Type B pancreatic cell (in vitro differentiated cells): ENCODE data around the gene GATB. TPM values are rescaled to one million over a fixed set of nuclear protein-coding genes. Genes with fewer than 3 reads are reported as not detected.

ENCODE experiments used
- DNase-seq: peaks from one replicate; pipeline ENCODE4 v3.0.0; 2021; ENCODE audit warnings: mixed read lengths; ENCODE audit not compliant: unreplicated experiment; ENCODE audit errors: extremely low spot score
- H3K27ac Mint-ChIP-seq: 2 replicates; pipeline ENCODE4 v1.8.0; 2021; ENCODE audit warnings: mild to moderate bottlenecking, mixed read lengths
- H3K27me3 Mint-ChIP-seq: 2 replicates; pipeline ENCODE4 v1.8.0; 2021; ENCODE audit warnings: mixed read lengths
- H3K36me3 Mint-ChIP-seq: 2 replicates; pipeline ENCODE4 v1.8.0; 2021; ENCODE audit warnings: mixed read lengths
- H3K4me1 Mint-ChIP-seq: one replicate; pipeline ENCODE4 v1.8.0; 2021; ENCODE audit warnings: mixed read lengths; ENCODE audit not compliant: unreplicated experiment
- H3K4me3 Mint-ChIP-seq: 2 replicates; pipeline ENCODE4 v1.8.0; 2021; ENCODE audit warnings: mild to moderate bottlenecking, mixed read lengths
- H3K9me3 Mint-ChIP-seq: 2 replicates; pipeline ENCODE4 v1.8.0; 2021; ENCODE audit warnings: mixed read lengths
- total RNA-seq: library from RNA; stranded (reverse); gene quantifications from 2 replicates; pipeline ENCODE4 v1.2.1, GENCODE V29; 2021; ENCODE audit warnings: low replicate concordance
- TF ChIP-seq, protein P1 (sequence below): fragments of 200-600 bp; sonication (generic); conservative IDR thresholded peaks from 2 replicates; pipeline ENCODE4 v1.5.0; 2021; ENCODE audit warnings: antibody characterized with exemption, mild to moderate bottlenecking

Gene GATB
- total RNA-seq, 1 donor from 2014 or later = 22.9 TPM

DNA sequence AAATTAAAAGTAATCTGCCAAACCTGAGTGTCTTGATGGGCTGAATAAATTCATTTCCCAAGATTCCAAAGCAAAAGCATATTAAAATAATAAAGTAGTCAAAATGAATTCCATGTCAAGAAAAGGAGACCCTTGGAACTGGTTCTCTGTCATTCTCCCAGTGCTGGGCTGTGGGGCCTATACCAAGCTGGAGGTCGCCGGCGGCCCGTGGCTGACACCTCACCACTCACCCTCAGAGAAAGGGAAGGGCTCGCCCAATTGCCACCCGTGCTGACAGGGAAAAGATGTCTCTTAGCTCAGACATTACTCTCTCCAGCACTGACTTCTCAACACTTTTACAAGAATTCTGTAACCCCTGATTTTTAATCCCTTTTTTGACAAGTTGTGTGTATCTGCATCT, 51.7 kb downstream of the GATB start:
- H3K4me3 Mint-ChIP-seq = no peak overlapping the region
- H3K27ac Mint-ChIP-seq = no peak overlapping the region
- H3K9me3 Mint-ChIP-seq = no peaks in the 10 kb centered on the region
- TF ChIP-seq, protein P1, sequence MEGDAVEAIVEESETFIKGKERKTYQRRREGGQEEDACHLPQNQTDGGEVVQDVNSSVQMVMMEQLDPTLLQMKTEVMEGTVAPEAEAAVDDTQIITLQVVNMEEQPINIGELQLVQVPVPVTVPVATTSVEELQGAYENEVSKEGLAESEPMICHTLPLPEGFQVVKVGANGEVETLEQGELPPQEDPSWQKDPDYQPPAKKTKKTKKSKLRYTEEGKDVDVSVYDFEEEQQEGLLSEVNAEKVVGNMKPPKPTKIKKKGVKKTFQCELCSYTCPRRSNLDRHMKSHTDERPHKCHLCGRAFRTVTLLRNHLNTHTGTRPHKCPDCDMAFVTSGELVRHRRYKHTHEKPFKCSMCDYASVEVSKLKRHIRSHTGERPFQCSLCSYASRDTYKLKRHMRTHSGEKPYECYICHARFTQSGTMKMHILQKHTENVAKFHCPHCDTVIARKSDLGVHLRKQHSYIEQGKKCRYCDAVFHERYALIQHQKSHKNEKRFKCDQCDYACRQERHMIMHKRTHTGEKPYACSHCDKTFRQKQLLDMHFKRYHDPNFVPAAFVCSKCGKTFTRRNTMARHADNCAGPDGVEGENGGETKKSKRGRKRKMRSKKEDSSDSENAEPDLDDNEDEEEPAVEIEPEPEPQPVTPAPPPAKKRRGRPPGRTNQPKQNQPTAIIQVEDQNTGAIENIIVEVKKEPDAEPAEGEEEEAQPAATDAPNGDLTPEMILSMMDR = no peak
- no peak for DNase-seq
- peaks cover 5% of the 10 kb centered on the region for H3K4me1 Mint-ChIP-seq
- no peaks in the 10 kb centered on the region for H3K27me3 Mint-ChIP-seq
- H3K36me3 Mint-ChIP-seq = peaks cover 10% of the 10 kb centered on the region

DNA sequence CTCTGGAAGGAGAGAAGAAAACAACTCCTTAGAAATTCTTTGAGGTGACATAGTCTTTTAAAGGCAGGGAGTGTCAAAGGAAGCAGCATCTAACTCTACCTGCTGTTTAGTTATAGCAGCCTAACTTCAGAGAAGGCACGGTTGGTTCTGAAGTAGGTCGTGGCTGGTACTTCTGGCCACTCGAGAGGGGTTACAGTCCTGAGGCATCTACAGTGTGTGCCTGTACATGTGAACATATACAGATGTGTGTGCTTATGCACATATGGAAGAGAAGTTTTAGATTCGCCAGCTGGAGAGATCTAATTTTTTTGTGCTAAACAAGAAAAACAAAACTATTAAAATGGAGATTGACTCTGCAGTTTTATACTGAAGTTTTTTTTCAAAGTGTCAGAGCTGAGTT, 52.7 kb downstream of the GATB start:
- Mint-ChIP-seq H3K27me3 (no peaks in the 10 kb centered on the region), H3K36me3 (peaks cover 18% of the 10 kb centered on the region), H3K27ac (no peak overlapping the region), H3K9me3 (no peaks in the 10 kb centered on the region), H3K4me3 (no peak overlapping the region), H3K4me1 (peaks cover 5% of the 10 kb centered on the region)
- TF ChIP-seq, protein P1 = no peak
- DNase-seq = no peak

DNA sequence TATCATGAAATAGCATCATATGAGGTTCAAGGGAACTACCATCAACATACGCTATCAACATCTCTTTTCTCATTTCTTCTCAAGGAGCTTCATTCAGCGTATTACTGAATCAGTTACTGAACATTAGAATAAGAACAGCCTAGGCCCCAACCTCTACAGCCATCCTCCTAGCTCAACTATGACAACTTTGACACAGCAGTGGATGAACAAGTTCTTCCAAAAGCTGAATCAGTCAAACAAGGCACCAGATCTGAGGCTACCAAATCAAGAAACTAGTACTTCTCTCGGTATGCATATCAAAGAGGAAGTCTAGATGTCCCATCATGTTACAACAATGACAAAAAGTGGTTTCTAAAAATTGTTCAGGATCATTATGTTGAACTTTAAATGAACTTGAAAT, 57.4 kb downstream of the GATB start:
- no peak overlapping the region for H3K27ac Mint-ChIP-seq
- no peaks in the 10 kb centered on the region for H3K9me3 Mint-ChIP-seq
- TF ChIP-seq, protein P1 = no peak
- H3K36me3 Mint-ChIP-seq = peaks cover 29% of the 10 kb centered on the region
- H3K4me3 Mint-ChIP-seq = no peak overlapping the region
- H3K4me1 Mint-ChIP-seq = no peaks in the 10 kb centered on the region
- no peak for DNase-seq
- H3K27me3 Mint-ChIP-seq = no peaks in the 10 kb centered on the region

DNA sequence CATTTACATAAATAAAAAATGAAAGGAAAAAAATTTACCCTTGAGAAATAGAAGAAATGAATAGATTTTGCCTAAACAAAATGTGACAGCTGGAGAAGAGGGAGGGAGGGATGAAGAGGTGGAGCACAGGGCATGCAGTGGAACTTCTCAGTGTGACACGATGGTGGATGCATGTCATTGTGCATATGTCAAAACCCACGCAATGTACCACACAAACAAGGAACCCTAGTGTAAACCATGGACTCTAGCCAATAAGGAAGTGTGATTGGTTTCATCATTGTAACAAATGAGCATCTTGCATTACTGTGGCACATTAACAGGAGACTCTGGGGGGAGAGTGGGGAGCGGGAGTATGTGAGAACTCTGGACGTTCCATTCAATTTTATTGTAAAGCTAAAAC, 58.6 kb downstream of the GATB start:
- Mint-ChIP-seq H3K4me1 (no peaks in the 10 kb centered on the region), H3K27ac (no peak overlapping the region), H3K9me3 (no peaks in the 10 kb centered on the region), H3K27me3 (no peaks in the 10 kb centered on the region), H3K4me3 (no peak overlapping the region), H3K36me3 (peaks cover 36% of the 10 kb centered on the region)
- no peak for DNase-seq
- TF ChIP-seq, protein P1 = no peak

DNA sequence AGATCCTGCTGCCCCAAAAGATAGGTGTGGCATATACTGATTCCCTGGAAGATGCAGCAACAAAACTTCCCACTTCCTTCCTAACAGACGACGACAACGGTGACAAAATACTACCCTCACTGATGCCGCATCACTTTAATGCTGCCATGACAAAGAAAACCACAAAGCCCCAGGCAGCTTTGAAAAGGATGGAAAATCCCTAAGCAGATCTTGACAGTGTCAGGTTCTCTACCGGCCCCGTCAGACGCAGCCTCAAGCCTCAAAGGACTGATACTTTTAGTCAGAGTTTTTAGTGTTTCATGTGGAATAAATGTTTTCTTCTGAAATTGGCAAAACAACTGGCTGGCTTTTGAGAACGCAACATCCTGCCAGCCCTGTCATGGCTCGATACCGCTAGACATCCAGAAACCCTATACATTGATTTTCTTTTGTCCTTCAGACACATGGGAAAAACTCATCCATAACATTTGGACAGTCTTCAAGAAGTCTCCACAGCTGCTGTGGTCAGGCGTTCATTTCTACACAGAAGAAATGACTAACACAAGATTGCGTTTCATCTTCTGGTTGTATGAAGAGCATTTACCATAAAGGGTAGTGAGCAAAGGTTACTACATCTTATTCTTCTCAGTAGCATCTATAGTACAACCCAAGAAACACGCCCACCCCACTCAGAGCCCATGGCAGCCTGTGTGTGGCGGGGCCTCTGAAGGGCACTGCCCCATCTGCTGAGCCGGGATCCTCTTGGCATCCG, 60.1 kb downstream of the GATB start:
- no peak for DNase-seq
- no peaks in the 10 kb centered on the region for H3K4me1 Mint-ChIP-seq
- no peaks in the 10 kb centered on the region for H3K27me3 Mint-ChIP-seq
- H3K4me3 Mint-ChIP-seq = no peak overlapping the region
- H3K36me3 Mint-ChIP-seq = peaks cover 41% of the 10 kb centered on the region
- H3K27ac Mint-ChIP-seq = no peak overlapping the region
- no peaks in the 10 kb centered on the region for H3K9me3 Mint-ChIP-seq
- TF ChIP-seq, protein P1 = no peak
